Gastrocnemius medialis (tissue), 4 donors: ENCODE results near the gene MFNG. TPM values are rescaled to one million over a fixed set of nuclear protein-coding genes. Genes with fewer than 3 reads are reported as not detected.
A peak's percentile ranks its signal among the peaks of the same experiment; 100 is the strongest.

ENCODE experiments used
- ATAC-seq, 2 donors: fragments of 150-250 bp; one replicate each; pipeline ENCODE4 v1.9.1; 2016
- DNase-seq, 2 donors: peaks; one replicate each; pipeline ENCODE4 v3.0.0-alpha.2; 2019
- H3K27ac ChIP-seq, 4 donors: fragments of 200-600 bp; sonication (generic); 1 replicate in 1 of 4; 2 replicates in 3 of 4; pipeline ENCODE4 v1.5.1; 2016 to 2018; ENCODE audit warnings: mild to moderate bottlenecking in 2 of 4, moderate library complexity in 1 of 4
- H3K27me3 ChIP-seq, 3 donors: fragments of 200-600 bp; sonication (generic) in 2 of 3; 1 replicate in 1 of 3; 2 replicates in 2 of 3; pipeline versions ENCODE4 v1.5.1 to v1.6.0; 2016 to 2019; ENCODE audit warnings: mild to moderate bottlenecking in 1 of 3, moderate library complexity in 1 of 3
- H3K36me3 ChIP-seq, 2 donors: fragments of 200-600 bp; sonication (generic) in 1 of 2; one replicate each; pipeline ENCODE4 v1.5.1; 2017 to 2018
- H3K4me1 ChIP-seq, 2 donors: fragments of 200-600 bp; sonication (generic) in 1 of 2; one replicate each; pipeline ENCODE4 v1.5.1; 2016 to 2017; ENCODE audit warnings: mild to moderate bottlenecking in 2 of 2
- H3K4me3 ChIP-seq, 4 donors: fragments of 200-600 bp; sonication (generic) in 3 of 4; 1 replicate in 1 of 4; 2 replicates in 3 of 4; pipeline ENCODE4 v1.5.1; 2016 to 2019; ENCODE audit warnings: mild to moderate bottlenecking in 2 of 4
- H3K9me3 ChIP-seq, 3 donors: fragments of 200-600 bp; sonication (generic) in 2 of 3; 1 replicate in 1 of 3; 2 replicates in 2 of 3; pipeline ENCODE4 v1.5.1; 2016 to 2019
- CTCF ChIP-seq, 5 experiments: fragments of 450-650 bp in 3 of 5; fragments of 200-600 bp in 2 of 5; sonication (generic) in 2 of 5; IDR thresholded peaks in 4 of 5; conservative IDR thresholded peaks in 1 of 5; 1 replicate in 4 of 5; 2 replicates in 1 of 5; pipeline ENCODE4 v1.5.1; 2016 to 2019; ENCODE audit warnings: antibody characterized with exemption in 5 of 5, mild to moderate bottlenecking in 3 of 5, moderate library complexity in 3 of 5
- POLR2A ChIP-seq, 2 donors: fragments of 450-650 bp; IDR thresholded peaks; one replicate each; pipeline ENCODE4 v1.6.1; 2017; ENCODE audit warnings: antibody characterized with exemption in 2 of 2, mild to moderate bottlenecking in 2 of 2, moderate library complexity in 2 of 2
- in situ Hi-C, 4 donors: fragments of 200-750 bp; cut with MboI; loops; one replicate each; pipeline versions ENCODE4 v1.15.0 to v1.8.0; 2017; ENCODE audit warnings: low sequenced_read_pairs in 4 of 4
- intact Hi-C: fragments of 100-400 bp; cut with DNase I; formaldehyde crosslinking; loops from one replicate; pipeline ENCODE4 v1.15.1; 2023; ENCODE audit warnings: low total_unique reads
- total RNA-seq, 4 donors: library from RNA; depleted of rRNA; stranded (reverse); fragments of >200 nt; gene quantifications; one replicate each; pipeline versions ENCODE4 v1.1.0 to v1.2.3, GENCODE V29; 2016

Gene MFNG
- total RNA-seq, 4 donors from 2014 or later = 2.4 to 7.0 (median 5.2) TPM

GRCh38 chr22:37505565-37505964 lies 19.4 kb upstream of the MFNG start:
- Histone ChIP-seq H3K4me3 (no peak overlapping the region), H3K27me3 (no peaks in the 10 kb centered on the region), H3K4me1 (peaks cover 27 to 57% of the 10 kb centered on the region in 2 donors), H3K36me3 (no peaks in the 10 kb centered on the region), H3K27ac (peak overlapping the region in 2 of 4 donors; percentile 38 to 61), H3K9me3 (no peaks in the 10 kb centered on the region)
- in situ Hi-C loops = no loop called here
- intact Hi-C loops = no loop called here
- ATAC-seq (no peak), DNase-seq (no peak)
- TF ChIP-seq POLR2A (IDR thresholded peaks at IDR 0.05) = no peak
- TF ChIP-seq CTCF (IDR thresholded peaks at IDR 0.05 in 4 of 5, conservative IDR thresholded peaks at IDR 0.05 in 1 of 5) = no peak

GRCh38 chr22:37504964-37505363 lies 18.8 kb upstream of the MFNG start:
- no peaks in the 10 kb centered on the region for H3K27me3 ChIP-seq
- intact Hi-C loops = no loop called here
- peak overlapping the region in 3 of 4 donors; percentile 35 to 82 (median 58) for H3K27ac ChIP-seq
- DNase-seq = no peak
- ATAC-seq = no peak
- H3K36me3 ChIP-seq = no peaks in the 10 kb centered on the region
- peaks cover 27 to 56% of the 10 kb centered on the region in 2 donors for H3K4me1 ChIP-seq
- in situ Hi-C loops = no loop called here
- H3K9me3 ChIP-seq = no peaks in the 10 kb centered on the region
- TF ChIP-seq CTCF (IDR thresholded peaks at IDR 0.05 in 4 of 5, conservative IDR thresholded peaks at IDR 0.05 in 1 of 5) = no peak
- TF ChIP-seq POLR2A (IDR thresholded peaks at IDR 0.05) = no peak
- H3K4me3 ChIP-seq = no peak overlapping the region

GRCh38 chr22:37503850-37504249 lies 17.7 kb upstream of the MFNG start:
- peaks cover 21 to 67% of the 10 kb centered on the region in 2 donors for H3K4me1 ChIP-seq
- DNase-seq (no peak), ATAC-seq (no peak)
- intact Hi-C loops (no loop called here), in situ Hi-C loops (no loop called here)
- no peaks in the 10 kb centered on the region for H3K9me3 ChIP-seq
- H3K4me3 ChIP-seq = no peak overlapping the region
- no peaks in the 10 kb centered on the region for H3K27me3 ChIP-seq
- H3K36me3 ChIP-seq = no peaks in the 10 kb centered on the region
- H3K27ac ChIP-seq = peak overlapping the region in 3 of 4 donors; percentile 35 to 82 (median 70)
- TF ChIP-seq POLR2A (IDR thresholded peaks at IDR 0.05) (no peak), CTCF (IDR thresholded peaks at IDR 0.05 in 4 of 5, conservative IDR thresholded peaks at IDR 0.05 in 1 of 5) (no peak)

GRCh38 chr22:37503183-37503683 lies 17.0 kb upstream of the MFNG start:
- DNase-seq = no peak
- peaks cover 21 to 67% of the 10 kb centered on the region in 2 donors for H3K4me1 ChIP-seq
- ATAC-seq = no peak
- intact Hi-C loops = no loop called here
- in situ Hi-C loops = no loop called here
- peak overlapping the region; percentile 13 to 82 (median 62) for H3K27ac ChIP-seq
- no peak for TF ChIP-seq POLR2A (IDR thresholded peaks at IDR 0.05)
- TF ChIP-seq CTCF (IDR thresholded peaks at IDR 0.05 in 4 of 5, conservative IDR thresholded peaks at IDR 0.05 in 1 of 5) = no peak
- H3K27me3 ChIP-seq = no peaks in the 10 kb centered on the region
- H3K4me3 ChIP-seq = no peak overlapping the region
- H3K36me3 ChIP-seq = no peaks in the 10 kb centered on the region
- H3K9me3 ChIP-seq = no peaks in the 10 kb centered on the region
